Upper lobe of right lung (tissue), 1 donor: ENCODE measurements around the gene SGMS1. TPM values are rescaled to one million over a fixed set of nuclear protein-coding genes. Genes with fewer than 3 reads are reported as not detected.

ENCODE experiments used
- ATAC-seq: fragments of 200-7000 bp; cut with Tn5 transposase; one replicate; pipeline ENCODE4 v1.9.1; 2020; ENCODE audit warnings: mild to moderate bottlenecking, moderate library complexity
- DNase-seq: peaks from one replicate; pipeline ENCODE4 v3.0.0-alpha.2; 2020
- H3K27ac ChIP-seq: fragments of 200-600 bp; one replicate; pipeline ENCODE4 v1.8.0; 2022
- H3K27me3 ChIP-seq: fragments of 200-600 bp; one replicate; pipeline ENCODE4 v1.8.0; 2022; ENCODE audit warnings: mild to moderate bottlenecking
- H3K36me3 ChIP-seq: fragments of 200-600 bp; one replicate; pipeline ENCODE4 v1.8.0; 2022
- H3K4me1 ChIP-seq: fragments of 200-600 bp; one replicate; pipeline ENCODE4 v1.8.0; 2022
- H3K4me3 ChIP-seq: fragments of 200-600 bp; one replicate; pipeline ENCODE4 v1.8.0; 2022; ENCODE audit warnings: mild to moderate bottlenecking
- H3K9me3 ChIP-seq: fragments of 200-600 bp; one replicate; pipeline ENCODE4 v1.8.0; 2022
- CTCF ChIP-seq: fragments of 200-600 bp; IDR thresholded peaks from one replicate; pipeline ENCODE4 v1.8.0; 2022; ENCODE audit warnings: antibody characterized with exemption
- intact Hi-C: fragments of 100-400 bp; cut with DNase I; formaldehyde crosslinking; loops from one replicate; pipeline ENCODE4 v1.11.0; 2022
- total RNA-seq: library from RNA; stranded (reverse); fragmentation: NEBNext Ultra II Directional; extraction: Animal tissue kit (Norgen Biotek cat#: 25700); gene quantifications from one replicate; pipeline ENCODE4 v1.2.1, GENCODE V29; 2021
- donor health status: DM: no; HTN: yes; CAD: no; lungs with severe emphysema.

SGMS1 gene
- total RNA-seq, 1 donor from 2014 or later, result 73.1 TPM

DNA sequence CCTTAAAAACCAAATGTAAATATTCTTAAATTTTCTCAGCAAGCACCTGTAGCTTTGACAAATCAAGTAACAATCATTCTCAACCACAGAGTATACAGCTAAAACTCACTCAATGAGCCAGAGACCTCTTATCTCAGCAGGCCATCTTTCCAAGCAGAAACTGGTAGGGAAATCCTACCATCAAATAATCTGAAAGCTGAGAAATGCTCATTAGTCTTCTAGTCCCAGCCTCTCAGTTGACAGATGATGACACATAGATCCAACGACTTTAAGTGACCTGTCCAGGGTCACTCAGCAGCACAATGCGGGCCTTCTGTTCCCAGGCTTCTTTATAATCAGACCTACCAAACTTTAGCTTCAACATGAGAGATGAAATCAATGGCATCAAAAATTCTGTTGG, 184.6 kb downstream of the SGMS1 start:
- Histone ChIP-seq H3K9me3 (no peaks in the 10 kb centered on the region), H3K4me1 (no peaks in the 10 kb centered on the region), H3K36me3 (no peaks in the 10 kb centered on the region), H3K4me3 (no peak overlapping the region), H3K27me3 (no peaks in the 10 kb centered on the region), H3K27ac (no peak overlapping the region)
- no peak for ATAC-seq
- DNase-seq, result no peak
- intact Hi-C loops, result no loop called here
- no peak for TF ChIP-seq CTCF

DNA sequence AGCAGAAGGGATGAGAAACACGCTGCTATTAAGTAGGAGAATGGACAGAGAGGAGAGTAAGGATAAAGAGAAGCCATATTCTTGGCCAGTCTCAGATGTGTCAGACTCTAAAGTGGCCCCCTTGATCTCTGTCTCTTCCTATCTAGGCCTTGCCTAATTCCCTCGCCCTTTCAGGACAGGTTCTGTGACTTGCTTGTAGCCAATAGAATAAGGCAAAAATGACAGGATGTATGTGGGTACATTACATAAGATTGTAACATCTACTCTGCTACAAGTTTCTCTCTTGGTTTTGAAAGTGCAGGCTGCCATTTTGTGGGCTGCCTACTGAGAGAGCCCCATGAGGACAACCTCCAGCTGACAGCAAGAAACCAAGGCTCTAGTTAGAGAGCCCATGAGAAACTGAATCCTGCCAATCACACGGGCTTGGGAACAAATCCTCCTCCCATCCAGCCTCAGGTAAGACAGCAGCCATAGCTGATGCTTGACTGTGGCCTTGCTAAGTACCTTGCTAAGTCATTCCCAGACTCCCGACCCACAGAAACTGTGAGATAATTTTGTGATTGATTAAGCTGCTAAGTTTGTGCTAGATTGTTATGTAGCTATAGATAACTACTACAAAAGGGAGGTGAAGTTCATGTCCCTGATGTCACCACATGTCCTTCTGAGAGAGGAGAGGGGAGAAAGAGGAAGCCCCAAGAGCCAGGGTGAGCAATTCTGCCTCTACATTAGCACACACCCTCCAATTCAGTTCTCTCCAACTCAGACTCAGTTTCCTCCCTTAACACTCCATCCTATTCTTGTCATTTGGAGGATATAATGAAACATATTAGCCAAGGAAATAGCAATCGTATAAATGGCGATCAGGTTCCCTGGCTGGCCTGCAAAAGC, 185.5 kb downstream of the SGMS1 start:
- H3K27me3 ChIP-seq, result no peaks in the 10 kb centered on the region
- H3K9me3 ChIP-seq, result no peaks in the 10 kb centered on the region
- DNase-seq (no peak), ATAC-seq (peak; percentile 69)
- no peak overlapping the region for H3K4me3 ChIP-seq
- TF ChIP-seq CTCF, result no peak
- H3K36me3 ChIP-seq, result no peaks in the 10 kb centered on the region
- no peaks in the 10 kb centered on the region for H3K4me1 ChIP-seq
- intact Hi-C loops, result no loop called here
- H3K27ac ChIP-seq, result no peak overlapping the region

- Histone ChIP-seq H3K4me1 (no peaks in the 10 kb centered on the region), H3K27me3 (no peaks in the 10 kb centered on the region), H3K4me3 (no peak overlapping the region), H3K9me3 (no peaks in the 10 kb centered on the region), H3K27ac (no peak overlapping the region), H3K36me3 (no peaks in the 10 kb centered on the region)
- no peak for TF ChIP-seq CTCF
- DNase-seq, result no peak
- intact Hi-C loops, result no loop called here
- ATAC-seq, result peak; percentile 91
Observed at GRCh38 chr10:50437248-50437647, 186.5 kb downstream of the SGMS1 start.

GRCh38 chr10:50436805-50437204, 187.0 kb downstream of the SGMS1 start:
- intact Hi-C loops, result no loop called here
- Histone ChIP-seq H3K27ac (no peak overlapping the region), H3K9me3 (no peaks in the 10 kb centered on the region), H3K36me3 (no peaks in the 10 kb centered on the region), H3K27me3 (no peaks in the 10 kb centered on the region), H3K4me3 (no peak overlapping the region), H3K4me1 (peaks cover 4% of the 10 kb centered on the region)
- TF ChIP-seq CTCF, result no peak
- DNase-seq (no peak), ATAC-seq (no peak)

DNA sequence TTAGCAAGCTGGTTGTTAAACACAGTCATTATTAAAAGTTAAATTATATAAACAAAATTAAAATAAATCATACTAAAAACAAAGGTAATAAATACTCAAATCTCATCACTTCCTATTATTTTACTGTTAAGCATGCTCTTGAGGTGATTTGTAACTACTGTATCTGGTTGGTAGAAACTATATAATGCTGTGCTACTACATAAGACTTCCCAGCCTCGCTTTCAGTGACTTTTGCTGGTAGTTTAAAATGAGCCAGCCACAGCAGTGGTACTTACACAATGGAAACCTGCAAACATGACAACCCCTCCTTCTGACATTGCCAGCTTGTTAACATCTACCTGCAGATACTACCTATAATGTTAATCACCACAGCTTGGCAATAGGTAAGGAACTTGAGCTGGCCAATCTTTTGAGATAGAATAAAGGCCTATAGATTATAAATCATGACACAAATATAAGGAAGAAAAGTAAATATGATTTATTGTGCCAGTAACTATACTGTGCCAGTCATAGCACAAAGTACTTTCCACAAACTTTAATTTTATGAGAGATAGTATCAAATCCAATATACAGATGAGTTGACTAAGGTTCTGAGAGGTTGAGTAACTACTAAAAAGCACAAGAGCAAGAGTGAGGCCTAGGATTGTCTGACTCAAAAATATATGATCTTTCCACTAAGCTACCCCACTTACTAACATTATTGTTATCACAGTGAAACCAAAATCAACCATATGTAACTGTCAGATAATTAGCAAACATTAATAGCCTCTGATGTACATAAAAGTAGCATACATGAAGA, 191.3 kb downstream of the SGMS1 start:
- intact Hi-C loops, result no loop called here
- no peak for ATAC-seq
- TF ChIP-seq CTCF, result no peak
- H3K9me3 ChIP-seq, result no peaks in the 10 kb centered on the region
- no peak overlapping the region for H3K27ac ChIP-seq
- peaks cover 11% of the 10 kb centered on the region for H3K4me1 ChIP-seq
- DNase-seq, result no peak
- no peak overlapping the region for H3K4me3 ChIP-seq
- H3K27me3 ChIP-seq, result no peaks in the 10 kb centered on the region
- no peaks in the 10 kb centered on the region for H3K36me3 ChIP-seq
